H9 (cell line): Measurements from ENCODE around the gene C19orf81. TPM values are rescaled to one million over a fixed set of nuclear protein-coding genes. Genes with fewer than 3 reads are reported as not detected.

ENCODE experiments used
- DNase-seq: peaks from one replicate; pipeline ENCODE4 v3.0.0-alpha.2; 2017
- H2AFZ ChIP-seq: one replicate; pipeline ENCODE4 v1.6.1; 2013; ENCODE audit warnings: mild to moderate bottlenecking, low read length, control low read depth, moderate library complexity
- H2AK5ac ChIP-seq: 2 replicates; pipeline ENCODE4 v1.6.1; 2013; ENCODE audit warnings: low read length, control low read depth, mixed read lengths; ENCODE audit not compliant: insufficient read length
- H2BK120ac ChIP-seq: one replicate; pipeline ENCODE4 v1.6.1; 2013; ENCODE audit warnings: low read depth, mild to moderate bottlenecking, low read length, control low read depth, inconsistent platforms; ENCODE audit not compliant: poor library complexity, severe bottlenecking
- H2BK12ac ChIP-seq: 2 replicates; pipeline ENCODE4 v1.6.1; 2013; ENCODE audit warnings: low read length, control low read depth, mixed read lengths, low read depth; ENCODE audit not compliant: insufficient read length
- H2BK15ac ChIP-seq: 2 replicates; pipeline ENCODE4 v1.6.1; 2013; ENCODE audit warnings: low read depth, low read length, control low read depth
- H2BK20ac ChIP-seq: one replicate; pipeline ENCODE4 v1.6.1; 2013; ENCODE audit warnings: low read depth, mild to moderate bottlenecking, low read length, control low read depth, inconsistent platforms; ENCODE audit not compliant: poor library complexity, severe bottlenecking
- H2BK5ac ChIP-seq: 2 replicates; pipeline ENCODE4 v1.6.1; 2013; ENCODE audit warnings: low read length, control low read depth, mixed read lengths; ENCODE audit not compliant: insufficient read length
- H3K14ac ChIP-seq: 2 replicates; pipeline ENCODE4 v1.6.1; 2013; ENCODE audit warnings: low read length, control low read depth; ENCODE audit not compliant: insufficient read depth
- H3K18ac ChIP-seq: 2 replicates; pipeline ENCODE4 v1.6.1; 2013; ENCODE audit warnings: low read depth, mild to moderate bottlenecking, mixed read lengths, low read length, control low read depth; ENCODE audit not compliant: insufficient read length
- H3K23ac ChIP-seq: 2 replicates; pipeline ENCODE4 v1.6.1; 2013; ENCODE audit warnings: low read length, control low read depth, mixed read lengths, low read depth; ENCODE audit not compliant: insufficient read length
- H3K23me2 ChIP-seq: 2 replicates; pipeline ENCODE4 v1.6.1; 2013; ENCODE audit warnings: low read depth, mild to moderate bottlenecking, mixed read lengths, low read length, control low read depth; ENCODE audit not compliant: insufficient read length, poor library complexity, severe bottlenecking
- H3K27ac ChIP-seq: 2 replicates; pipeline ENCODE4 v1.5.1; 2013; ENCODE audit warnings: low read length, control low read depth, mixed read lengths, low read depth; ENCODE audit not compliant: insufficient read length
- H3K27me3 ChIP-seq: 2 replicates; pipeline ENCODE4 v1.6.1; 2013; ENCODE audit warnings: low read length, control low read depth, inconsistent platforms; ENCODE audit not compliant: insufficient read depth
- H3K4ac ChIP-seq: 2 replicates; pipeline ENCODE4 v1.6.1; 2013; ENCODE audit warnings: low read depth, mild to moderate bottlenecking, control low read depth, inconsistent platforms, low read length, moderate library complexity
- H3K4me1 ChIP-seq: 2 replicates; pipeline ENCODE4 v1.6.1; 2013; ENCODE audit warnings: low read length, control low read depth, inconsistent platforms; ENCODE audit not compliant: insufficient read depth
- H3K4me2 ChIP-seq: 2 replicates; pipeline ENCODE4 v1.6.1; 2013; ENCODE audit warnings: low read length, control low read depth, mixed read lengths; ENCODE audit not compliant: insufficient read length, insufficient read depth
- H3K56ac ChIP-seq: 2 replicates; pipeline ENCODE4 v1.6.1; 2013; ENCODE audit warnings: low read depth, mild to moderate bottlenecking, mixed read lengths, low read length, control low read depth; ENCODE audit not compliant: insufficient read length
- H3K79me1 ChIP-seq: 2 replicates; pipeline ENCODE4 v1.6.1; 2013; ENCODE audit warnings: low read depth, mild to moderate bottlenecking, moderate library complexity, low read length, control low read depth, inconsistent platforms; ENCODE audit not compliant: insufficient read depth, poor library complexity, severe bottlenecking
- H3K79me2 ChIP-seq: 2 replicates; pipeline ENCODE4 v1.6.1; 2013; ENCODE audit warnings: low read length, control low read depth, inconsistent platforms; ENCODE audit not compliant: insufficient read depth
- H3K9ac ChIP-seq: 2 replicates; pipeline ENCODE4 v1.6.1; 2013; ENCODE audit warnings: low read length, control low read depth, mixed read lengths; ENCODE audit not compliant: insufficient read length; ENCODE audit errors: extremely low read depth
- H3K9me3 ChIP-seq: one replicate; pipeline ENCODE4 v1.6.1; 2013; ENCODE audit warnings: low read depth, low read length, inconsistent platforms; ENCODE audit not compliant: control insufficient read depth
- H3T11ph ChIP-seq: one replicate; pipeline ENCODE4 v1.6.1; 2013; ENCODE audit warnings: mild to moderate bottlenecking, low read length, control low read depth, inconsistent platforms
- H4K20me1 ChIP-seq: one replicate; pipeline ENCODE4 v1.6.1; 2013; ENCODE audit not compliant: control insufficient read depth, insufficient read length, insufficient read depth
- H4K5ac ChIP-seq: 2 replicates; pipeline ENCODE4 v1.6.1; 2013; ENCODE audit warnings: low read depth, mild to moderate bottlenecking, mixed read lengths, low read length, control low read depth; ENCODE audit not compliant: insufficient read length
- H4K8ac ChIP-seq: replicated peaks from 2 replicates; pipeline ENCODE4 v1.6.1; 2013; ENCODE audit warnings: low read length, control low read depth, mixed read lengths, low read depth; ENCODE audit not compliant: insufficient read length
- H4K91ac ChIP-seq: 2 replicates; pipeline ENCODE4 v1.6.1; 2013; ENCODE audit warnings: low read depth, mild to moderate bottlenecking, moderate library complexity, mixed read lengths, low read length, control low read depth; ENCODE audit not compliant: insufficient read length
- H3K27ac Mint-ChIP-seq, 3 experiments: 2 replicates in 2 of 3; 3 replicates in 1 of 3; pipeline ENCODE4 v1.8.0; 2020 to 2021; ENCODE audit warnings: mixed read lengths in 3 of 3, mild to moderate bottlenecking in 1 of 3, moderate library complexity in 1 of 3
- H3K27me3 Mint-ChIP-seq: 2 replicates; pipeline ENCODE4 v1.8.0; 2021; ENCODE audit warnings: low read depth, mild to moderate bottlenecking, moderate library complexity, mixed read lengths
- H3K36me3 Mint-ChIP-seq, 3 experiments: 2 replicates in 2 of 3; 3 replicates in 1 of 3; pipeline ENCODE4 v1.8.0; 2020 to 2021; ENCODE audit warnings: low read depth in 3 of 3, mixed read lengths in 3 of 3; ENCODE audit not compliant: insufficient read depth in 1 of 3
- H3K4me1 Mint-ChIP-seq, 2 experiments: 2 replicates each; pipeline ENCODE4 v1.8.0; 2020; ENCODE audit warnings: mixed read lengths in 2 of 2
- H3K4me3 Mint-ChIP-seq, 2 experiments: 2 replicates in 1 of 2; 3 replicates in 1 of 2; pipeline ENCODE4 v1.8.0; 2020 to 2021; ENCODE audit warnings: mild to moderate bottlenecking in 2 of 2, mixed read lengths in 2 of 2, moderate library complexity in 1 of 2
- H3K9me3 Mint-ChIP-seq, 2 experiments: 2 replicates in 1 of 2; 3 replicates in 1 of 2; pipeline ENCODE4 v1.8.0; 2020; ENCODE audit warnings: mild to moderate bottlenecking in 2 of 2, mixed read lengths in 2 of 2, moderate library complexity in 1 of 2
- WGBS: extraction: QIAGEN DNeasy Blood & Tissue Kit; methylation state at CpG from one replicate; pipeline ENCODE4 v1.1.7; 2013; ENCODE audit warnings: missing lambda C conversion rate, low lambda C conversion rate, mixed read lengths; ENCODE audit not compliant: insufficient read length; ENCODE audit errors: extremely low coverage; 5-methylcytosine and 5-hydroxymethylcytosine counted together
- total RNA-seq: library from RNA; stranded (reverse); gene quantifications from 2 replicates; pipeline ENCODE4 v1.2.1, GENCODE V29; 2021
- TF ChIP-seq, protein P1 (sequence below): fragments of 200-600 bp; sonication (generic); conservative IDR thresholded peaks from 3 replicates; pipeline ENCODE4 v1.8.0; 2021; ENCODE audit warnings: antibody characterized with exemption, mild to moderate bottlenecking

Gene C19orf81
- total RNA-seq, 1 experiment from 2014 or later = 11.0 TPM

DNA sequence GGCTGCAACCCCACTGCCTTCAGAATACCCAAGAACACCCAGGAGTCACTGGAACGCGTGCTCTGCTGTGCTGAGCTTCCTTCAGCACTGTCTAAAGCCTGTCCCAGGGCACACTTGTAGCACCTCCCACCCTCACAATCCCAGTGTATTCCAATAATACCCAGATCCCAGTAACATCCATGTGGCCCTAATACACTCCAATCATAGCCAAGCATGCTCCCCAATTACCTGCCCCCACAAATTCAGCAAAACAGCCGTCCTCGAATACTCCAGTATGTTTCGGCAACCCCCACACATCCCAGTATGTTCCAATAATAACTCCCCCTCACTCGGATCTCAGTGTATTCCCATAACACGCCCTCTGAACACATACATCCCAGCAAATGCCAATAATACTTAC is 41.2 kb downstream of the C19orf81 start:
- peaks cover 24% of the 10 kb centered on the region; the same call in 1 of the 2 replicates for H3K27me3 ChIP-seq

More for the DNA sequence above, 41.2 kb downstream of the C19orf81 start:
- no peak overlapping the region for H2BK20ac ChIP-seq
- H2BK120ac ChIP-seq = no peak overlapping the region
- no peak overlapping the region for H3K27ac Mint-ChIP-seq
- no peak overlapping the region for H3K18ac ChIP-seq
- no peak overlapping the region for H3K9ac ChIP-seq
- peaks cover 93% of the 10 kb centered on the region for H3K27me3 Mint-ChIP-seq
- no peak overlapping the region for H3K23ac ChIP-seq
- no peak overlapping the region for H4K8ac ChIP-seq
- TF ChIP-seq, protein P1, sequence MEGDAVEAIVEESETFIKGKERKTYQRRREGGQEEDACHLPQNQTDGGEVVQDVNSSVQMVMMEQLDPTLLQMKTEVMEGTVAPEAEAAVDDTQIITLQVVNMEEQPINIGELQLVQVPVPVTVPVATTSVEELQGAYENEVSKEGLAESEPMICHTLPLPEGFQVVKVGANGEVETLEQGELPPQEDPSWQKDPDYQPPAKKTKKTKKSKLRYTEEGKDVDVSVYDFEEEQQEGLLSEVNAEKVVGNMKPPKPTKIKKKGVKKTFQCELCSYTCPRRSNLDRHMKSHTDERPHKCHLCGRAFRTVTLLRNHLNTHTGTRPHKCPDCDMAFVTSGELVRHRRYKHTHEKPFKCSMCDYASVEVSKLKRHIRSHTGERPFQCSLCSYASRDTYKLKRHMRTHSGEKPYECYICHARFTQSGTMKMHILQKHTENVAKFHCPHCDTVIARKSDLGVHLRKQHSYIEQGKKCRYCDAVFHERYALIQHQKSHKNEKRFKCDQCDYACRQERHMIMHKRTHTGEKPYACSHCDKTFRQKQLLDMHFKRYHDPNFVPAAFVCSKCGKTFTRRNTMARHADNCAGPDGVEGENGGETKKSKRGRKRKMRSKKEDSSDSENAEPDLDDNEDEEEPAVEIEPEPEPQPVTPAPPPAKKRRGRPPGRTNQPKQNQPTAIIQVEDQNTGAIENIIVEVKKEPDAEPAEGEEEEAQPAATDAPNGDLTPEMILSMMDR = no peak
- H3K9me3 ChIP-seq = no peaks in the 10 kb centered on the region
- H3T11ph ChIP-seq = no peak overlapping the region
- H3K79me1 ChIP-seq = no peaks in the 10 kb centered on the region
- H3K4me3 Mint-ChIP-seq = no peak overlapping the region
- H3K56ac ChIP-seq = no peak overlapping the region
- peaks cover 2% of the 10 kb centered on the region for H4K20me1 ChIP-seq
- no peak for DNase-seq
- no CpG with 5 or more reads among the region's 7 CpGs for WGBS
- H3K36me3 Mint-ChIP-seq = no peaks in the 10 kb centered on the region; a peak in 1 of 7 replicates
- no peak overlapping the region for H3K4me2 ChIP-seq
- no peak overlapping the region for H3K27ac ChIP-seq
- no peak overlapping the region for H4K91ac ChIP-seq
- no peak overlapping the region for H3K14ac ChIP-seq
- H3K23me2 ChIP-seq = peaks cover 10% of the 10 kb centered on the region
- H3K4me1 ChIP-seq = peaks cover 3% of the 10 kb centered on the region; the same call in 1 of the 2 replicates
- H3K9me3 Mint-ChIP-seq = no peaks in the 10 kb centered on the region
- no peak overlapping the region for H4K5ac ChIP-seq
- H2AFZ ChIP-seq = no peak overlapping the region
- peaks cover 8 to 33% of the 10 kb centered on the region in 2 experiments for H3K4me1 Mint-ChIP-seq
- no peak overlapping the region for H3K4ac ChIP-seq
- H2BK12ac ChIP-seq = no peak overlapping the region
- no peak overlapping the region for H2BK5ac ChIP-seq
- H2AK5ac ChIP-seq = no peak overlapping the region
- H2BK15ac ChIP-seq = no peak overlapping the region
- H3K79me2 ChIP-seq = no peaks in the 10 kb centered on the region
